H9 (cell line): ENCODE data around the gene GLCE. TPM values are rescaled to one million over a fixed set of nuclear protein-coding genes. Genes with fewer than 3 reads are reported as not detected.

Source experiments
- DNase-seq: peaks from one replicate; pipeline ENCODE4 v3.0.0-alpha.2; 2017
- H2AFZ ChIP-seq: one replicate; pipeline ENCODE4 v1.6.1; 2013; ENCODE audit warnings: mild to moderate bottlenecking, low read length, control low read depth, moderate library complexity
- H2AK5ac ChIP-seq: 2 replicates; pipeline ENCODE4 v1.6.1; 2013; ENCODE audit warnings: low read length, control low read depth, mixed read lengths; ENCODE audit not compliant: insufficient read length
- H2BK120ac ChIP-seq: one replicate; pipeline ENCODE4 v1.6.1; 2013; ENCODE audit warnings: low read depth, mild to moderate bottlenecking, low read length, control low read depth, inconsistent platforms; ENCODE audit not compliant: poor library complexity, severe bottlenecking
- H2BK12ac ChIP-seq: 2 replicates; pipeline ENCODE4 v1.6.1; 2013; ENCODE audit warnings: low read length, control low read depth, mixed read lengths, low read depth; ENCODE audit not compliant: insufficient read length
- H2BK15ac ChIP-seq: 2 replicates; pipeline ENCODE4 v1.6.1; 2013; ENCODE audit warnings: low read depth, low read length, control low read depth
- H2BK20ac ChIP-seq: one replicate; pipeline ENCODE4 v1.6.1; 2013; ENCODE audit warnings: low read depth, mild to moderate bottlenecking, low read length, control low read depth, inconsistent platforms; ENCODE audit not compliant: poor library complexity, severe bottlenecking
- H2BK5ac ChIP-seq: 2 replicates; pipeline ENCODE4 v1.6.1; 2013; ENCODE audit warnings: low read length, control low read depth, mixed read lengths; ENCODE audit not compliant: insufficient read length
- H3K14ac ChIP-seq: 2 replicates; pipeline ENCODE4 v1.6.1; 2013; ENCODE audit warnings: low read length, control low read depth; ENCODE audit not compliant: insufficient read depth
- H3K18ac ChIP-seq: 2 replicates; pipeline ENCODE4 v1.6.1; 2013; ENCODE audit warnings: low read depth, mild to moderate bottlenecking, mixed read lengths, low read length, control low read depth; ENCODE audit not compliant: insufficient read length
- H3K23ac ChIP-seq: 2 replicates; pipeline ENCODE4 v1.6.1; 2013; ENCODE audit warnings: low read length, control low read depth, mixed read lengths, low read depth; ENCODE audit not compliant: insufficient read length
- H3K23me2 ChIP-seq: 2 replicates; pipeline ENCODE4 v1.6.1; 2013; ENCODE audit warnings: low read depth, mild to moderate bottlenecking, mixed read lengths, low read length, control low read depth; ENCODE audit not compliant: insufficient read length, poor library complexity, severe bottlenecking
- H3K27ac ChIP-seq: 2 replicates; pipeline ENCODE4 v1.5.1; 2013; ENCODE audit warnings: low read length, control low read depth, mixed read lengths, low read depth; ENCODE audit not compliant: insufficient read length
- H3K27me3 ChIP-seq: 2 replicates; pipeline ENCODE4 v1.6.1; 2013; ENCODE audit warnings: low read length, control low read depth, inconsistent platforms; ENCODE audit not compliant: insufficient read depth
- H3K4ac ChIP-seq: 2 replicates; pipeline ENCODE4 v1.6.1; 2013; ENCODE audit warnings: low read depth, mild to moderate bottlenecking, control low read depth, inconsistent platforms, low read length, moderate library complexity
- H3K4me1 ChIP-seq: 2 replicates; pipeline ENCODE4 v1.6.1; 2013; ENCODE audit warnings: low read length, control low read depth, inconsistent platforms; ENCODE audit not compliant: insufficient read depth
- H3K4me2 ChIP-seq: 2 replicates; pipeline ENCODE4 v1.6.1; 2013; ENCODE audit warnings: low read length, control low read depth, mixed read lengths; ENCODE audit not compliant: insufficient read length, insufficient read depth
- H3K56ac ChIP-seq: 2 replicates; pipeline ENCODE4 v1.6.1; 2013; ENCODE audit warnings: low read depth, mild to moderate bottlenecking, mixed read lengths, low read length, control low read depth; ENCODE audit not compliant: insufficient read length
- H3K79me1 ChIP-seq: 2 replicates; pipeline ENCODE4 v1.6.1; 2013; ENCODE audit warnings: low read depth, mild to moderate bottlenecking, moderate library complexity, low read length, control low read depth, inconsistent platforms; ENCODE audit not compliant: insufficient read depth, poor library complexity, severe bottlenecking
- H3K79me2 ChIP-seq: 2 replicates; pipeline ENCODE4 v1.6.1; 2013; ENCODE audit warnings: low read length, control low read depth, inconsistent platforms; ENCODE audit not compliant: insufficient read depth
- H3K9ac ChIP-seq: 2 replicates; pipeline ENCODE4 v1.6.1; 2013; ENCODE audit warnings: low read length, control low read depth, mixed read lengths; ENCODE audit not compliant: insufficient read length; ENCODE audit errors: extremely low read depth
- H3K9me3 ChIP-seq: one replicate; pipeline ENCODE4 v1.6.1; 2013; ENCODE audit warnings: low read depth, low read length, inconsistent platforms; ENCODE audit not compliant: control insufficient read depth
- H3T11ph ChIP-seq: one replicate; pipeline ENCODE4 v1.6.1; 2013; ENCODE audit warnings: mild to moderate bottlenecking, low read length, control low read depth, inconsistent platforms
- H4K20me1 ChIP-seq: one replicate; pipeline ENCODE4 v1.6.1; 2013; ENCODE audit not compliant: control insufficient read depth, insufficient read length, insufficient read depth
- H4K5ac ChIP-seq: 2 replicates; pipeline ENCODE4 v1.6.1; 2013; ENCODE audit warnings: low read depth, mild to moderate bottlenecking, mixed read lengths, low read length, control low read depth; ENCODE audit not compliant: insufficient read length
- H4K8ac ChIP-seq: replicated peaks from 2 replicates; pipeline ENCODE4 v1.6.1; 2013; ENCODE audit warnings: low read length, control low read depth, mixed read lengths, low read depth; ENCODE audit not compliant: insufficient read length
- H4K91ac ChIP-seq: 2 replicates; pipeline ENCODE4 v1.6.1; 2013; ENCODE audit warnings: low read depth, mild to moderate bottlenecking, moderate library complexity, mixed read lengths, low read length, control low read depth; ENCODE audit not compliant: insufficient read length
- H3K27ac Mint-ChIP-seq, 3 experiments: 2 replicates in 2 of 3; 3 replicates in 1 of 3; pipeline ENCODE4 v1.8.0; 2020 to 2021; ENCODE audit warnings: mixed read lengths in 3 of 3, mild to moderate bottlenecking in 1 of 3, moderate library complexity in 1 of 3
- H3K27me3 Mint-ChIP-seq: 2 replicates; pipeline ENCODE4 v1.8.0; 2021; ENCODE audit warnings: low read depth, mild to moderate bottlenecking, moderate library complexity, mixed read lengths
- H3K36me3 Mint-ChIP-seq, 3 experiments: 2 replicates in 2 of 3; 3 replicates in 1 of 3; pipeline ENCODE4 v1.8.0; 2020 to 2021; ENCODE audit warnings: low read depth in 3 of 3, mixed read lengths in 3 of 3; ENCODE audit not compliant: insufficient read depth in 1 of 3
- H3K4me1 Mint-ChIP-seq, 2 experiments: 2 replicates each; pipeline ENCODE4 v1.8.0; 2020; ENCODE audit warnings: mixed read lengths in 2 of 2
- H3K4me3 Mint-ChIP-seq, 2 experiments: 2 replicates in 1 of 2; 3 replicates in 1 of 2; pipeline ENCODE4 v1.8.0; 2020 to 2021; ENCODE audit warnings: mild to moderate bottlenecking in 2 of 2, mixed read lengths in 2 of 2, moderate library complexity in 1 of 2
- H3K9me3 Mint-ChIP-seq, 2 experiments: 2 replicates in 1 of 2; 3 replicates in 1 of 2; pipeline ENCODE4 v1.8.0; 2020; ENCODE audit warnings: mild to moderate bottlenecking in 2 of 2, mixed read lengths in 2 of 2, moderate library complexity in 1 of 2
- WGBS: extraction: QIAGEN DNeasy Blood & Tissue Kit; methylation state at CpG from one replicate; pipeline ENCODE4 v1.1.7; 2013; ENCODE audit warnings: missing lambda C conversion rate, low lambda C conversion rate, mixed read lengths; ENCODE audit not compliant: insufficient read length; ENCODE audit errors: extremely low coverage; 5-methylcytosine and 5-hydroxymethylcytosine counted together
- total RNA-seq: library from RNA; stranded (reverse); gene quantifications from 2 replicates; pipeline ENCODE4 v1.2.1, GENCODE V29; 2021
- TF ChIP-seq, protein P1 (sequence below): fragments of 200-600 bp; sonication (generic); conservative IDR thresholded peaks from 3 replicates; pipeline ENCODE4 v1.8.0; 2021; ENCODE audit warnings: antibody characterized with exemption, mild to moderate bottlenecking

Gene GLCE
- total RNA-seq, 1 experiment from 2014 or later, result 12.2 TPM

DNA sequence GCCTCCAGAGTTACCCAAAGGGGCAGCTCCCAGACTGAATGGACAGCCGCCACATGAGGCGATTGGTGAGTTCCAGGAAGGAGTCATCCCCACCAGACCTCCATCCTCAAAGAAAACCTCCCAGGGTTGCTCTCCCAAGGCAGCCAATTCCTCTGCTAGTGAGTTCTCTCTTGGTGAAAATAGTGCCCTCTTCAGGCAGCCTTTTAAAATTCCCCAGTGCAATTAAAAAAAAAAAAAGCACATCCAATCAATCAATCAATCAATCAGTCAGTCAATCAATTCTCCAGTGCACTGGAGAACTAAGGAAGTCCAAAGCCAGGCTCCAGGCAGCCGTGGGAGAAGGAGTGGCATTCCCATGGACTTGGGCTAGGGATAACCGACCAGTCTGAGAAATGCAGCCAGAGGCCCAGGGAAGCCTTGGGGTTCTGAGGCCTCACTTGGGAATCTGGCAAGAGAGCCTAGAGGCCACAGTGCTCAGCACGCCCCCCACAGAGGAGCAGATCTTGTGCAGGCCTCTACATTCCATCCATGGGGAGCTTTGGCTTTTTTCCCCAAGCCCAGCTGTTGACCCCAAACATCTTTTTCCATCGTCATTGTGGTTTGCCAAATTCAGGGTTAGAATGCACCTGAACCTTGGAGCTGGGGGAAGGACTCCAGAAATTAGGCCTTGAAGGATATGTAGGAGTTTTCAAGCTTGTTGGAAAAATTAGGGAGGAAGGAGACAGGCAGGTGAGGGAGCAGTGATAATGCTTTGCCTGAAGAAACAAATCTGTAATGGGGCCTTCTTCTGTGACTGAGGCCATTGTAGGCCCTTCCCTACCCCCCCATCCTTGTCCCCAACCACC, 143.1 kb downstream of the GLCE start:
- Histone ChIP-seq H3K4me1 (peaks cover 6% of the 10 kb centered on the region; the same call in 1 of the 2 replicates), H3T11ph (no peak overlapping the region), H4K20me1 (no peaks in the 10 kb centered on the region), H3K23me2 (peaks cover 6% of the 10 kb centered on the region), H2BK20ac (no peak overlapping the region), H3K27ac (no peak overlapping the region), H2AFZ (no peak overlapping the region), H3K56ac (no peak overlapping the region), H2BK12ac (no peak overlapping the region), H4K8ac (no peak overlapping the region), H3K9ac (no peak overlapping the region), H4K91ac (no peak overlapping the region), H2BK120ac (no peak overlapping the region), H3K14ac (no peak overlapping the region), H3K18ac (no peak overlapping the region), H2AK5ac (no peak overlapping the region), H3K23ac (no peak overlapping the region), H3K79me1 (no peaks in the 10 kb centered on the region), H3K79me2 (no peaks in the 10 kb centered on the region), H4K5ac (no peak overlapping the region), H3K9me3 (no peaks in the 10 kb centered on the region), H3K4ac (no peak overlapping the region), H3K27me3 (peaks cover 3% of the 10 kb centered on the region; the same call in 1 of the 2 replicates), H3K4me2 (no peak overlapping the region), H2BK15ac (no peak overlapping the region), H2BK5ac (no peak overlapping the region)
- no CpG with 5 or more reads among the region's 6 CpGs for WGBS
- no peak for DNase-seq
- TF ChIP-seq, protein P1, sequence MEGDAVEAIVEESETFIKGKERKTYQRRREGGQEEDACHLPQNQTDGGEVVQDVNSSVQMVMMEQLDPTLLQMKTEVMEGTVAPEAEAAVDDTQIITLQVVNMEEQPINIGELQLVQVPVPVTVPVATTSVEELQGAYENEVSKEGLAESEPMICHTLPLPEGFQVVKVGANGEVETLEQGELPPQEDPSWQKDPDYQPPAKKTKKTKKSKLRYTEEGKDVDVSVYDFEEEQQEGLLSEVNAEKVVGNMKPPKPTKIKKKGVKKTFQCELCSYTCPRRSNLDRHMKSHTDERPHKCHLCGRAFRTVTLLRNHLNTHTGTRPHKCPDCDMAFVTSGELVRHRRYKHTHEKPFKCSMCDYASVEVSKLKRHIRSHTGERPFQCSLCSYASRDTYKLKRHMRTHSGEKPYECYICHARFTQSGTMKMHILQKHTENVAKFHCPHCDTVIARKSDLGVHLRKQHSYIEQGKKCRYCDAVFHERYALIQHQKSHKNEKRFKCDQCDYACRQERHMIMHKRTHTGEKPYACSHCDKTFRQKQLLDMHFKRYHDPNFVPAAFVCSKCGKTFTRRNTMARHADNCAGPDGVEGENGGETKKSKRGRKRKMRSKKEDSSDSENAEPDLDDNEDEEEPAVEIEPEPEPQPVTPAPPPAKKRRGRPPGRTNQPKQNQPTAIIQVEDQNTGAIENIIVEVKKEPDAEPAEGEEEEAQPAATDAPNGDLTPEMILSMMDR, result peak; percentile 65
- peaks cover 0 to 3% of the 10 kb centered on the region in 2 experiments; a peak in 2 of 5 replicates for H3K9me3 Mint-ChIP-seq
- peak overlapping the region in 1 of 3 experiments; percentile 43; a peak in 1 of 7 replicates for H3K27ac Mint-ChIP-seq
- H3K4me3 Mint-ChIP-seq, result no peak overlapping the region
- peaks cover 16 to 28% of the 10 kb centered on the region in 2 experiments for H3K4me1 Mint-ChIP-seq
- H3K36me3 Mint-ChIP-seq, result peaks cover 0 to 13% (median 8%) of the 10 kb centered on the region in 3 experiments; a peak in 6 of 7 replicates
- peaks cover 40% of the 10 kb centered on the region for H3K27me3 Mint-ChIP-seq
